ENCODE measurements around the gene FGD5.

The FGD5 gene

GRCh38 chr3:14798231-14798630 lies 20.5 kb upstream of the FGD5 start:
- H3K27ac ChIP-seq (ENCODE audit: low read length), result no peak overlapping the region
- no peak overlapping the region for H3K9ac ChIP-seq (ENCODE audit: low read length)
- TF ChIP-seq EZH2phosphoT487 (IDR thresholded peaks at IDR 0.05; ENCODE audit: low read length) (no peak), CTCF (IDR thresholded peaks at IDR 0.05; ENCODE audit: low read length) (no peak), EZH2 (optimal IDR thresholded peaks at IDR 0.05; ENCODE audit: low read depth, low read length) (no peak)
- no peak overlapping the region for H3K4me3 ChIP-seq (ENCODE audit: low read length)
- no peaks in the 10 kb centered on the region for H3K36me3 ChIP-seq (replicated peaks; ENCODE audit: insufficient read depth, low read length)
- no peaks in the 10 kb centered on the region for H4K20me1 ChIP-seq (ENCODE audit: insufficient read depth, low read length)
- peaks cover 16% of the 10 kb centered on the region; the same call in 1 of the 2 replicates for H3K27me3 ChIP-seq (replicated peaks; ENCODE audit: insufficient read depth, low read length)
- no peaks in the 10 kb centered on the region for H3K9me3 ChIP-seq (replicated peaks; ENCODE audit: insufficient read depth, low read length)
- no peak overlapping the region for H3K4me2 ChIP-seq (ENCODE audit: low read depth, low read length)
- no peaks in the 10 kb centered on the region for H3F3A ChIP-seq (ENCODE audit: insufficient read depth, low read length)
- no peak for DNase-seq
- no peaks in the 10 kb centered on the region for H3K4me1 ChIP-seq (ENCODE audit: low read length)
- H2AFZ ChIP-seq (ENCODE audit: low read length), result no peak overlapping the region
- no peaks in the 10 kb centered on the region for H3K9me2 ChIP-seq (replicated peaks; ENCODE audit: insufficient read depth, low read length)
- no peaks in the 10 kb centered on the region for H3K79me2 ChIP-seq (ENCODE audit: low read length)

- Histone ChIP-seq H3K36me3 (replicated peaks; ENCODE audit: insufficient read depth, low read length) (no peaks in the 10 kb centered on the region), H4K20me1 (ENCODE audit: insufficient read depth, low read length) (no peaks in the 10 kb centered on the region), H3K4me2 (ENCODE audit: low read depth, low read length) (no peak overlapping the region), H3K27me3 (replicated peaks; ENCODE audit: insufficient read depth, low read length) (peaks cover 16% of the 10 kb centered on the region; the same call in 1 of the 2 replicates), H2AFZ (ENCODE audit: low read length) (no peak overlapping the region), H3K9me3 (replicated peaks; ENCODE audit: insufficient read depth, low read length) (no peaks in the 10 kb centered on the region), H3K9me2 (replicated peaks; ENCODE audit: insufficient read depth, low read length) (no peaks in the 10 kb centered on the region), H3F3A (ENCODE audit: insufficient read depth, low read length) (no peaks in the 10 kb centered on the region), H3K9ac (ENCODE audit: low read length) (no peak overlapping the region), H3K4me1 (ENCODE audit: low read length) (no peaks in the 10 kb centered on the region), H3K27ac (ENCODE audit: low read length) (no peak overlapping the region), H3K4me3 (ENCODE audit: low read length) (no peak overlapping the region), H3K79me2 (ENCODE audit: low read length) (no peaks in the 10 kb centered on the region)
- DNase-seq, result no peak
- TF ChIP-seq EZH2 (optimal IDR thresholded peaks at IDR 0.05; ENCODE audit: low read depth, low read length) (no peak), CTCF (IDR thresholded peaks at IDR 0.05; ENCODE audit: low read length) (no peak), EZH2phosphoT487 (IDR thresholded peaks at IDR 0.05; ENCODE audit: low read length) (no peak)
Observed at GRCh38 chr3:14799146-14799545, 19.6 kb upstream of the FGD5 start.

GRCh38 chr3:14801031-14801430 lies 17.7 kb upstream of the FGD5 start:
- no peak for TF ChIP-seq EZH2phosphoT487 (IDR thresholded peaks at IDR 0.05; ENCODE audit: low read length)
- TF ChIP-seq CTCF (IDR thresholded peaks at IDR 0.05; ENCODE audit: low read length), result no peak
- no peak for TF ChIP-seq EZH2 (optimal IDR thresholded peaks at IDR 0.05; ENCODE audit: low read depth, low read length)
- Histone ChIP-seq H3K27ac (ENCODE audit: low read length) (no peak overlapping the region), H3K4me1 (ENCODE audit: low read length) (no peaks in the 10 kb centered on the region), H3K79me2 (ENCODE audit: low read length) (no peaks in the 10 kb centered on the region), H3F3A (ENCODE audit: insufficient read depth, low read length) (no peaks in the 10 kb centered on the region), H4K20me1 (ENCODE audit: insufficient read depth, low read length) (no peaks in the 10 kb centered on the region), H3K4me3 (ENCODE audit: low read length) (no peak overlapping the region), H3K27me3 (replicated peaks; ENCODE audit: insufficient read depth, low read length) (peaks cover 11% of the 10 kb centered on the region; the same call in 1 of the 2 replicates), H3K9me3 (replicated peaks; ENCODE audit: insufficient read depth, low read length) (no peaks in the 10 kb centered on the region), H2AFZ (ENCODE audit: low read length) (no peak overlapping the region), H3K9ac (ENCODE audit: low read length) (no peak overlapping the region), H3K36me3 (replicated peaks; ENCODE audit: insufficient read depth, low read length) (no peaks in the 10 kb centered on the region), H3K4me2 (ENCODE audit: low read depth, low read length) (no peak overlapping the region), H3K9me2 (replicated peaks; ENCODE audit: insufficient read depth, low read length) (no peaks in the 10 kb centered on the region)
- DNase-seq, result no peak
